Stimulated activated CD8-positive, alpha-beta memory T cell treated with anti-CD3 and anti-CD28 coated beads, Interleukin-4, amount 100 ng/mL, for 4 hours (primary cell): ENCODE data around the gene DGKH.
"Not testable (repeated sequence)": the region's sequence is repeated elsewhere in the genome, so short reads cannot be mapped to it uniquely, and the experiment has no call there.

Experiments
- DNase-seq, 2 donors: peaks; one replicate each; pipeline ENCODE4 v3.0.0-alpha.2; 2020; ENCODE audit warnings: low read depth in 2 of 2, low spot score in 1 of 2

Gene DGKH

DNA sequence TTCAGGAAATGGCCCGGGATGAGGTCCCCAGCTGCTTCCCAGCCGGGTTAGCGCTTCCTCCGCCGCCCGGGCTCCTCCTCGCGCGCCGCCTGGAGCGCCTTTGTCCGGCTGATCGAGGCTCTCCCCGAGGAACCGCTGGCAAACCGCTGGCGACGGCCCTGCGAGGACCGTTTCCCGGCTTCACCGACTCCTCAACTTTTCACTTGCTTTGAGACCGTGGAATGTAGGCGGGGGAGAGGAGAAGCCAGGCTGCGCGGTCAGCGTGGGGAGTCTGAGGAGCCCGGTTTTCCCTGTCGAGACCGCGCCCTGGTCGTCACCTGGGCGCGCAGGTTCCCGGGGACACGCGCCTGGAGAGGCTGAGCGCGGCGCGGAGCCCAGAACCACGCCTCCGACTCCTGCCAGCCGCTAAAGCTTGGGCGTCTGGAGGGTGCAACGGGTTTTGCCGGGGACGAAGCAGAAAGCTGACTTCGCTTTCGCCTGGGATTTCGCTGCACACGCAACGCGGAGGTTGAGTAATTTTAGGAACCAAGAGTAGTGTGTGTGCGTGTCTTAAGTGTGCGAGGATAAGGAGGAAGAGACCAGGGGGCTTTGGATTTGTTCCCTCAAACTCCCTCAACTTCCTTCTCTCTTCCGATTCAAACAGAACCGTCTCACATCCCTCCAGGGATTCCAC is 7.3 kb upstream of the DGKH start:
- DNase-seq, result no peak

DNA sequence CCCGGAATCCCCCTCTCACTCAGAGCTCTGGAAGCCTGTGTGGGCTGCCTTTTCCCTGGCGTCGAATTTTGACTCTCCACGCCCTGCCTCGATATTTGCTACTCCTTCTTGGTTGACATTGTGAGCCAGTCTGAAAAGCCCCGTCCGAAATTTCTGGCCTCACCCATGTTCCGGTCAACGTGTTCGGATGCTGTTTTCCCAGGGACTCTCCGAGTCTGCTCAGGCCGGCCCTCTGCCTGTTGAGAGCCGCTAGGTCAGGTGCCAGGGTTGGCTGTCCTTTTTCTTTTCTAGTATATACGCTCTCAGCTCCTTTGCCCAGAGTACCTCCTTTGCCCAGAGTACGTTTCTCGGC is 6.8 kb upstream of the DGKH start:
- no peak for DNase-seq

DNA sequence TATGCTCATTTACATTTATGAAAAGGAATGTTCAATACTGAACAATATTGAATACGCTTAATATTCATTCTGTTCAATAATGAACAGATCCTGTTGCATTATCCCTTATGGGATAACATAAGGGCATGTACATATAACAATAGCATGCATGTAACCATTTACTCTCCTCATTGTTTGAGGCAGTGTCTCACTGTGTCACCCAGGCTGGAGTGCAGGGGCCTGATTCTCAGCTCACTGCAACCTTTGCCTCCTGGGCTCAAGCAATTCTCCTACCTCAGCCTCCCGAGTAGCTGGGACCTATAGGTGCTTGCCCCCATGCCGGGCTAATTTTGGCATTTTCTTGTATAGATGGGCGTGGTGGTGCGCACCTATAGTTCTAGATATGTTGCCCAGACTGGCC is 4.8 kb upstream of the DGKH start:
- DNase-seq, result no peak

DNA sequence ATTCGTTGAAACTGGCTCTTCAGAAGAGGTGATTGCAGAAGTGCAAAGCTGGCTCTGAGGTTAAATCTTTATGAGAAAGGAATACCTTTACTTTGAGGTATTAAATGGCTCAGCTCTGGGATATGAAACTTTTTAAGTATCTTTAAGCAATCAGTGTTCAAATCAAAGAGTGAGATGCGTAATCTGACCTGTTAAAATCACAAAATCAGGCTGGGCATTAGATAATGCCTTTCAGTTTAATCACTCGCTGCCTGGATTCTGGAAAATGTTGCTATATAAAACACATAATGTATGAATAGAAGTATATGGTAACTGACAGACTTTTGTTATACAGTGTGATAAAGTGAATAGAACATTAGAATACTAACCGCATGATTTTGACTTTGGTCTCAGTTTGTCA is 2.0 kb upstream of the DGKH start:
- DNase-seq, result no peak

DNA sequence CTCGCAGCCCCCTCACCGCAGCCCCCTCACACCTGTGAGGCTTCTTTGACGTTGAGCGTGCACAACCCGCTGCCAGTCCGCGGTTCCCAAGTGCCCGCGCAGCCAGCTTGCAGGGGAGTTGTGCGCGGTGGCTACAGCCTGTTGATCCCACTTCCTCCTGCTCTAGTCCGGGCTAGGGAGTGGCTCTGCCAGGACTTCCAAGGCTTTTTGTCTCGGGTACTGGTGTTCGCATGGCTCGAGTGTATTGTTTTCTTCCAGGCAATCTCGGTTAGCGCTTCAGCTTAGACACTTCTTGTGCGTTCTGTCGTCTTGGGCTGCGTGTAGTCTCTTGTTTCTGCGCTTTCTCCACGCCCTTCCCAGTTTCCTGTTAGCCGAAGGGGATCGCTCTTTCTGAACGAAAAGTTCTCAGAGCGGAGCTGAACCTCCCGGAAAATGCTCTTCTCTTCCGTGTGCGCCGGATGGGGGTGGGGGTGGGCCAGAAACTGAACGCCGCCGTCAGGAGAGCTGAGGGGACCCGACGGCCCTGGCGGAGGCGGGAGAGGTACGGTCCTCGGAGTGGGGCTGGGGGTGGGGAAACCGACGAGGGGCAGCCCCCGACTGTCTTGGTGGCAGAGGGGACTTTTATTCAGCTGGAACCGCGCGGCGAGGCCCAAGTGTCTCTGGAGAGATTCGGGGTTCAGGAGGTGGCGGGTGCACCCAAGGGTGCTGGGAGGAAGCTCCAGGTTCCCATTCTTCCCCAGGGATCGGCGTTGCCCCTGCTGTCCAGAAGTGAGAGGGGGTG is 697 bp upstream of the DGKH start:
- DNase-seq, result no peak

DNA sequence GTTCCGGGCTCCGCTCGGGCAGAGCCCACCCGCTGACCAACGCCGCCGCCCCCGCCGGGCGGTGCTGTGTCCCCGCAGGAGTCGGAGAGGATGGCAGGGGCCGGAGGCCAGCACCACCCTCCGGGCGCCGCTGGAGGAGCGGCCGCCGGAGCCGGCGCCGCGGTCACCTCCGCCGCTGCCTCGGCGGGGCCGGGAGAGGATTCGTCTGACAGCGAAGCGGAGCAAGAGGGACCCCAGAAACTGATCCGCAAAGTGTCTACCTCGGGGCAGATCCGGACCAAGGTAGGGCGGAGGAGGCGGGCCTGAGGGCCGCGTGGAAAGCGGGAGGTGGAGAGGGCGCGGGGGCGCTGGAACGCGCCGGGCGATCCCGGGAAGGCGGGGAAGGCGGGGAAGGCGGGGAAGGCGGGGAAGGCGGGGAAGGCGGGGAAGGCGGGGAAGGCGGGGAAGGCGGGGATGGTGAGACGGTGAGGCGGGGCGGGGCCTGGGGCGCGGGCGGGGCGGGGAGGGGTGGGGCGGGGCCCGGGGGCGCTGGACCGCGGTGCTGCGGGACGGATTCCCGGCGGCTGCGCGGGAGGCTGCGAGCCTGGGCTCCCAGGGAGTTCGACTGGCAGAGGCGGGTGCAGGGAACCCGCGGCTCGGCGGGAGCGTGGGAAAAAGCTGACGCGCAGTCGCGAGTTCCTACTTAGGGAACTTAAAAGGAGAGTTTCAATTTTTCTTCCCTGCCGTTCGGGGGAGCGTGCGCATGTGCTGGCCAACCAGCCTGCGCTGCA is 421 bp downstream of the DGKH start:
- no peak for DNase-seq

DNA sequence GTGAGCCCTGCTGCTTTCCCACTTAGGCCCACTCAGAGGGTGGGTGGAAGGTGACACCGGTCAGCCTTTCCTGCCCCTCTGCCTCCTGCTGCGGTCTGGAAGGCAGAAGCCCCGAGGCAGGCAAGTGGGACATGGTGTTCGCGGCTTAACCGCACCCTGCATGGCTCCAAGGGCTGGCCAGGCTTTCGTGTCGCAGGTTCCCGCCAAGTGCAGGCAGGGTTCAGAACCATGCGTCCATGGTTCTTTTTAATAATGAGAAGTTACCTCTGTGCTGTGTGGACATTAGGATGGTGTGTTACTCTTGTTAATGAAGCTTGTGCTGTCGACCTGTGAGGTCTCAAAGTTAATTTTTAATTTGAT is 986 bp downstream of the DGKH start:
- no peak for DNase-seq

DNA sequence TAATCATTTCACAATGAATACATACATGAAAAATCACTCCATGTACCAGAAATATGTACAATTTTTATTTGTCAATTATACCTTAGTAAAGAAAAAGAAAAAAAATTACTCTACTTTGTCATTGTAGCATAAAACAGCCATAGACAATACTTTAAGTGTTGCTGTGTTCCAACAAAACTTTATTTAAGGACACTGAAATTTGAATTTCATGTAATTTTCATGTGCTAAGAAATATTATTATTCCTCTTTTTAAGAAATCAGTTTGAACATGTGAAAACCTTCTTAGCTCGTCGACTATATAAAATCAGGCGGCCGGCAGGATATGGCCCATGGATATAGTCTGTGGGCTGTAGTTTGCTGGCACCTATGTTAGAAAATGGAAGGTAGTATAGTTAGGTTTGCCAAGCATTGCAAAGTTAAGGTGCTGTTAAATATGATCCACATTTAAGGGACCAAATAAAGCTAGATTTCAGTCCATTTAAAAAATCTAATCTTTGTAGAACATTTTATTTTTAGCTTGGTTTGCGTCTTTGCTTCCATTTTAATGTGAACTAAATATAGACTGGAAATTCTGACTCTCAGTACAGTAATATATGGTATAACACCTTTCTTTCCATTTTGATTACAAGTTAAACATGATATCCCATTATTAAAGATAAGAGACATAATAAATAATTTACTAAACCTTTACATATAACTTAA is 6.5 kb downstream of the DGKH start:
- no peak for DNase-seq

DNA sequence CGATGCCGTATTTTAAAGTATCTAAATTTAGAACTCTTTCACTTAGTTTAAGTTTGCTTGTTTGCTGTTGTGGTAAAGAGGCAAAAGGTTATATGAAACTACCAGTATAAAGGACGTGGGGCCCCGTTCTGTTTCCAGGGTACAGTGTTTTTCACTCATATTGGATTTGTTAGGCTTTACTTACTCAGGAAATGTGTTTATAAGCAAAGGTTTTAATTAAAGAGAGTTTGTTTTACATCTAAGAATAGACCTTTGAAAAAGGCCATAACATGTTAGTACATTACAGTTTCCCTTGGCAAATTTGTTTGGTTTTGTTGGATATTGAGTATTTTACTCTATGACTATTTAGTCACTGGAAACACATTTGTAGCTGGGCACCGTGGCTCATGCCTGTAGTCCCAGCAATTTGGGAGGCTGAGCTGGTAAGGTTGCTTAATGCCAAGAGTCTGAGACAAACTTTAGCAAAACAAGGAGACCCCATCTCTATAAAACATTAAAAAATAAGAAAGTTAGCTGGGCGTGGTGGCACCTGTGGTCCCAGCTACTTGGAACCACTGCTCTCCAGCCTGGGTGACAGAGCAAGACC is 7.1 kb downstream of the DGKH start:
- DNase-seq, result no peak

DNA sequence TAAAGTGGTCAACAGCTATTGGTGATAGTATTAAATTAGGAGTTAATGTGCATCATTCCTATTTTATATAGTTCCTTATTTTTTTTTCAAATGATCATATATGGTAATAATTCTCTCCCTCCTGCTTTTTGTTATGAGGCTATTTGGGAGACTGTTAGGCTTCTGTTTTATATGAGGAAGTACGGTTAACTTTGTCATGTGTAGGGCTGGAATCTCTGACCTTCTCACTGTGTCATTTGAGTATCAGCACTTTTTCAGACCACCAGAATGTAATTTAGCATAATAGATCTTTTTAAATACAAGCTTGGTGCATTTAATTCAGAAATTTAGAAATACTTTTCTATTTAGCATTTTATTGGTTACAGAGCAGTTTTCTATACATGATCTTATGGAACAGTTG is 7.7 kb downstream of the DGKH start:
- no peak for DNase-seq

DNA sequence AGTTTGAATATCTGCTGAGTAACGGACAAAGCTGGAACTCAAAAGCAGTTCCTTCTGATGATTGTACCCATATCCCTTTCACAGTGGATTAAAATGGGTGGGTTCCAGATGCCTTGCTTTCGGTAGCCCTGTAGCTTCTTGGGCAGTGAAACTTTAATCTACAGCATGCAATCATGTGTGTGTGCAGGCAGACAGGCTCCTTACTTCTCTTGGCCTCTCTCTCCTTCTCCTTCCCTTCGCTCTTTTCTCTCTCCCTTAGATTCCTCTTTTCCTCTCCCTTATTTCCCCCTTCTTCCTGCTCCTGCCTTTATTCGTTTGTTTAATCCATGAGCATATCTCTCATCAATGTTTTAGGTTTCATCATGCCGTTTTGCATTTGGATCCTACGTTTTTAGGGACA is 8.1 kb downstream of the DGKH start:
- no peak for DNase-seq

DNA sequence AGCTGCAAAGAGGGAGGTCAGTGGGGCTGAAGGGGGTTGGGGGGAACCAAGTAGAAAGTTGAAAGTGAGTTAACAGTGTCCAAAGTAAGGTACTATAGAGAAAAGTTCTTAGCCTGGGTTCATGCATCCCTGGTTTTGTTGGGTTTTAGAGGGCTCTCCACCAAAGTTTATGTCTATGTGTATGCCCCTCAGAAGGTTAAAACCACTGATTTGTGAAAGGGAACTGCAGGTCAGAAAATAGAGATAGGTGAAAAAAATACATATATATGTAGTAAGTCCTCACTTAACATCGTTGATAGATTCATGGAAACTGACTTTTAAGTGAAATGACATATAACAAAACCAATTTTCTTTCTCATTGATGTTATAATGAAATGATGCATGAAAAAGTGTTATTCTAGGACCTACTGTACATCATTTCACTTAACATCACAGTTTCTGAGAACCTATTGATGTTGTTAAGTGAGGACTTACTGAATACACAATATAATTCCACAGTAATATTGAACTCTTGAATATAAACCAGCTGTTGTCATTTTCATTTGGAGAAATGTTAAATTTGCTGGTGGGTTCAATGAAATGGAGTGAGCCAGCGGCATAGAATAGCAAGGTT is 9.6 kb downstream of the DGKH start:
- no peak for DNase-seq

DNA sequence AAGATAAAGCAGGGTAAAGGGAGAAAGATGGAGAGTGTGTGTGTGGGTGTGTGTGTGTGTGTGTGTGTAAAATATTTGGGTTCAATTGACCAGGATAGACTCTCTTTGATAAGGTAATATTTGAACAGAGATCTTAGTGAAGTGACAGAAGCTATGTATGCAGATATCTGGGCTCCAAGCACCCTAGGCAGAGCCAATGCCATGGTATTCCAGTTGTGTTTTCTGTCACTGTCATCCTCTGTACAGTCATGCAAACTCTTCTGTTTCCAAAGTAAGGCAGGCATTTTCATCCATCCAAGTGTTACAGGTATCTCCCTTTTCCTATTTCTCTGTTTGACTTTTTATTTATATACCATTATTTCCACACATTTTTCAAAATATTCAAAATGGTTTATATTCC is 13.5 kb downstream of the DGKH start:
- no peak for DNase-seq

DNA sequence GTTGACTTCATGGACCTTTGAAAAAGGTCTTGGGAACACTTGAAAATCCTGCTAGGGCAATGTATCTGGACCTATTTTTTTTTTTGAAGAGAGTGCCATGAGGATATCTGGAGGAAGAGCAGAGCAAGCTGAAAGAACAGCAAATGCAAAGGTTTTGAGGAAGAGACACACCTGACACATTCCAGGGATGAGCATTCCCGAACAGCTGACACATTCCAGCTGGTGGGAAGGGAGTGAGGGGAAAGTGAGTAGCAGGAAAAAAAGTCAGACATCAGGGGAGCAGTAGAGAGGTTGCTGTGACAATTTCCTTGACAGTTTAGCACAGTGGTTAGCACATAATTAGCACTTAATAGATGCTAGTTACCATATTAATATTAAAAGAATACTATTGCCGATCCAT is 14.7 kb downstream of the DGKH start:
- DNase-seq, result no peak

DNA sequence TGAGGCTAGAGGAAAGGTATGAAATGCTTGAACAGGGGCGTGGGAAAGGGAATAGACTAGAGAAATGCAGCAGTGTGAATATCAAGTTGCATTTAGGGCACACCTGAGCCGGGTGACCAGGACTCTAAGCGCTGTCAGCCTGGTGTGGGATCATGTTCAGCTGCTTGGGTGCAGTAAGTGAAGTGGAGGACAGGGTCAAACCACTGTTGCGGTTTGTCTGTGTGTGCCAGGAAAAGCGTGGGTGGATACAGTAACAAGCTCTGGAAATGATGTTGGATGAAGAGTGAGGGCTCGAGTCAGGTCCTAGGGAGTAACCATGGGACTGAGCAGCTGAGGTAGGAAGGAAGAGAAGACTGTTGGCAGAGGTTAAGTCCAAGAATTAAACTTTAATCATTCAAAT is 15.8 kb downstream of the DGKH start:
- no peak for DNase-seq

DNA sequence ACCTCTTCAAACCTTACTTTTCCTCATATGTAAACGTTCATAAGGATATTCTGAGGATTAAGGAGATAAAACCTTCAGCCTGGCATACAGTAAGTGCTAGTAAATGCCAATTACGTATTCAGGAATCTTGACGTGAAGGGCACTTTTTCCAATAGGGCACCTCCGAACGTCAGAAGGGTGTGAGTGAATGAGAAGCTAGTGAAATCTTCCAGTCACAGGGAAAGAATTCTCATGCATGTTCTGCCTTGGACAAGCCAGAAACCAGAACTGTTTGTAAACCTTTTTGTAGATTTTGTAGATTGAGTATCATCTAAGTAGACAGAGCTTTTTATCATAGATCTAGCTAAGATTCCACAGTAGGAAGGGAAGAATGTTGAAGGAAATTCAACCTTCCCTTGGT is 16.5 kb downstream of the DGKH start:
- no peak for DNase-seq

DNA sequence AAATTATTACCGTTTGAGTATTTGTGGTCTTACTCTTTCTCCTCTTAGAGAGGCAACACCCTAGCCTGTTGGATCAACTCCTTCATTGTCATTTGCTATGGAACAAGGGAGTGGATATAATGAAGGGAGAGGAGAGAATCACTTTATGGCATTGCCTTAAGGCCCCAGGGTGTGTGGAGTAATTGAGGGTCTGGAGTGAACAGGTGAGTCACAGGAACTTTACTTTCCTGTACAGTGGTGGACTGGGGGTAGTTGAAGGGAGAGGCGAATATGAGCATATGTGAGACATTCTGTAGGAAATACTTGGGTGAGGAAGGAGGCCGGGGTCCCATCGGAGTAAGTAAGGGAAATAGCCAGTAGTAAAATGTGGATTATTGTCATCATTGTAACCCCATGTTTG is 17.0 kb downstream of the DGKH start:
- no peak for DNase-seq

DNA sequence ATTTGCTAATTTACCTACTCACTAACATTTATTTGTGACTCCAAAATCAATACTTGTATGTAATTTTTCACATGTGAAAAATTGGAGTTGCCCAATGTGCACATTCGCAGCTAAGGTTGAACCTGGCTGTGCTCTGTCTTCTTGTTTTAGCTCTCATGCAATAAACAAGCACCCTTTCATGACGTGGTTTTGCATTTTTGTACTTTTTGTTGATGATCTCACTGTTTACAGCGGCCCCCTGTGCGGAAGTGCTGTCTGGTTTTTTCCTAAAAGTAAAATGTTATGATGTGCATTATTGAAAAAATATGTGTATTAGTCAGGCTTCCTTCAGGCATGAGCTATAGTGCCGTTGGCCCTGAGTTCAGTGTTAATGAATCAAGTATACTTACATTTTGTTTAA is 18.1 kb downstream of the DGKH start:
- no peak for DNase-seq

DNA sequence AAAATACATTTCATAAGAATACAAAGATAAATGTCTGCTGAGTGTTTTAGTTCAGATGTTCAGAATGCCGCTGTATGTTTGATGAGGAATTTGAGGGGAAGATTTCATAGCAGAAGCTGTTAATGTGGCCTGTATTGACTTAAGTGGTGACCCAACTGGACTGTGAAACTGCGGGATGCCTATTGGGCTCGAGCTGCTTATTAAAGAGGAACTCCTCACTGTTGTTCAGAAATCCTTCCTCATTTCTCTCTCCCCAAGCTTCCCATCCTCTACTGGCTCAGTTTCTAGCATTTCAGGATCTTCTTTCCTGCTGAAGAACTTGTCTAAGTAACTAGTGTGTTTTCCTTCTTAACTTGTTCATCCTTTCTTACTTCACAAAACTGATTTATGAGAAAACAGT is 20.4 kb downstream of the DGKH start:
- DNase-seq, result no peak

DNA sequence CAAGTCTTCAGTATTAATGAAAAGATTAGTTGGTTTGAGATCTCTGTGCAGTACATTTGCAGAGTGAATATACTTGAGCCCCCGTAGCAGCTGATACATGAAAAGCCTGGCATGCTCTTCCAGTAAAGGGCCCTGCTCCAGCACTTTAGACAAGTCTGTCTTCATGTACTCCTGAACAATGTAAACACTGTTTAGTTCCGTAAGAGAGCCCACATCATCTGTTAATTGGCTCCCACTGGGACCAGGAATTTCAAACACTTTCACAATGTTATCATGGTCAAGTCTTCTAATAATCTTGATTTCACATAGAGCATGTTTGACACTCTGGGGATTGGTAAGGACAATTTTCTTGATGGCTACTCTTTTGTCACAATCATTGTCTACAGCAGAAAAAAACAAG is 22.2 kb downstream of the DGKH start:
- DNase-seq, result not testable (repeated sequence)

DNA sequence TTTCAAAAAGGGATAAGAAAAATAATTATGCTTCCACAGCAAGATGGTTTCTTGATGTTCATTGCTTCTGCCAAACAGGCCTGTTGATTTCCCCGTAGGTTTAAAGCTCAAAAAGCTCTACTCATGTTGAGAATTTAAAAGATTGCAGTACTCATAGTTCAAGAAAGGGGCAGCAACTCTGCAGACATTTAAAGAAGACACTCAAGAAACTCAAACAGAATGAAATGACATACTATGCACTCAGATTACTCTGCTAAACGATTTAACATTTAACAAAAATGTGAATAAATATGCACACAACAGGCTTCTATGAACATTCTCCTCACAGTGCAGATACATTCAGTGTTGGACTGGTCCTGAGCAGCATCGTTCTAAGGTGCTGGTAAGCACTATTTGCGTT is 22.7 kb downstream of the DGKH start:
- DNase-seq, result not testable (repeated sequence)
